SK-N-SH (cell line): ENCODE measurements around the gene ITGB8. TPM values are rescaled to one million over a fixed set of nuclear protein-coding genes. Genes with fewer than 3 reads are reported as not detected.
A peak's percentile ranks its signal among the peaks of the same experiment; 100 is the strongest.

Source experiments
- CTCF ChIA-PET: fragments of 300-600, 350-600 bp; formaldehyde crosslinking; extraction: SDS; loops from one replicate; lab custom pipeline; 2021; lab: Yijun Ruan, JAX
- POLR2A ChIA-PET: fragments of 350-600 bp; sonication (Branson Sonifier 250); formaldehyde crosslinking; extraction: SDS; loops from one replicate; lab custom pipeline; 2020; ENCODE audit warnings: antibody characterized with exemption, inconsistent platforms; lab: Yijun Ruan, JAX
- DNase-seq: peaks from one replicate; pipeline ENCODE4 v3.0.0; 2012
- H2AFZ ChIP-seq: fragments of 200-600 bp; sonication (generic); 2 replicates; pipeline ENCODE4 v1.8.1; 2016; ENCODE audit warnings: antibody characterized with exemption, mild to moderate bottlenecking, low read depth
- H3F3A ChIP-seq: fragments of 200-600 bp; sonication (generic); replicated peaks from 2 replicates; pipeline ENCODE3; 2016; ENCODE audit warnings: antibody characterized with exemption, mild to moderate bottlenecking; ENCODE audit not compliant: insufficient read depth
- H3K27ac ChIP-seq, 2 experiments: fragments of 200-500 bp in 1 of 2; fragments of 200-600 bp in 1 of 2; sonication (Bioruptor generic) in 1 of 2; sonication (generic), shearing (Covaris generic) in 1 of 2; 2 replicates each; pipeline versions ENCODE4 v1.5.1 to v1.6.1; 2014 to 2016; ENCODE audit warnings: low read depth in 2 of 2, inconsistent platforms in 1 of 2, low read length in 1 of 2, mild to moderate bottlenecking in 1 of 2, mixed read lengths in 1 of 2
- H3K27me3 ChIP-seq: fragments of 200-600 bp; sonication (generic), shearing (Covaris generic); 2 replicates; pipeline ENCODE4 v1.6.1; 2016; ENCODE audit warnings: mixed run types; ENCODE audit not compliant: insufficient read depth
- H3K36me3 ChIP-seq, 2 experiments: fragments of 200-500 bp in 1 of 2; fragments of 200-600 bp in 1 of 2; sonication (Bioruptor generic) in 1 of 2; sonication (generic) in 1 of 2; replicated peaks in 1 of 2; 2 replicates each; pipeline versions ENCODE3 to v1.5.1; 2014 to 2016; ENCODE audit warnings: low read length in 1 of 2, mild to moderate bottlenecking in 1 of 2; ENCODE audit not compliant: insufficient read depth in 2 of 2, control insufficient read depth in 1 of 2
- H3K4me1 ChIP-seq, 2 experiments: fragments of 200-500 bp in 1 of 2; fragments of 200-600 bp in 1 of 2; sonication (Bioruptor generic) in 1 of 2; sonication (generic), shearing (Covaris generic) in 1 of 2; 2 replicates each; pipeline versions ENCODE4 v1.5.1 to v1.6.1; 2014 to 2016; ENCODE audit warnings: low read depth in 1 of 2, low read length in 1 of 2, mixed run types in 1 of 2; ENCODE audit not compliant: insufficient read depth in 2 of 2, control insufficient read depth in 1 of 2
- H3K4me2 ChIP-seq: fragments of 200-600 bp; sonication (generic), shearing (Covaris generic); 2 replicates; pipeline ENCODE4 v1.6.1; 2017; ENCODE audit warnings: mixed run types
- H3K4me3 ChIP-seq, 2 experiments: fragments of 200-500 bp in 1 of 2; fragments of 200-600 bp in 1 of 2; sonication (Bioruptor generic) in 1 of 2; sonication (generic), shearing (Covaris generic) in 1 of 2; 2 replicates each; pipeline versions ENCODE4 v1.5.1 to v1.8.1; 2014 to 2016; ENCODE audit warnings: low read depth in 2 of 2, inconsistent platforms in 1 of 2, low read length in 1 of 2, mild to moderate bottlenecking in 1 of 2, mixed read lengths in 1 of 2, moderate library complexity in 1 of 2
- H3K79me2 ChIP-seq: fragments of 200-600 bp; sonication (generic); 2 replicates; pipeline ENCODE4 v1.8.1; 2017; ENCODE audit warnings: mild to moderate bottlenecking; ENCODE audit not compliant: insufficient read depth
- H3K9ac ChIP-seq: fragments of 200-600 bp; sonication (generic); 2 replicates; pipeline ENCODE4 v1.6.1; 2017; ENCODE audit warnings: mixed run types
- H3K9me2 ChIP-seq: fragments of 200-600 bp; sonication (generic); 2 replicates; pipeline ENCODE4 v1.6.1; 2017; ENCODE audit warnings: mixed run types
- H3K9me3 ChIP-seq: fragments of 200-600 bp; sonication (generic); 2 replicates; pipeline ENCODE4 v1.6.1; 2017; ENCODE audit warnings: mixed run types, mild to moderate bottlenecking, moderate library complexity
- H4K20me1 ChIP-seq: fragments of 200-600 bp; sonication (generic); 2 replicates; pipeline ENCODE4 v1.6.1; 2017; ENCODE audit warnings: mild to moderate bottlenecking, mixed run types; ENCODE audit not compliant: insufficient read depth
- CHD2 ChIP-seq: fragments of 150-350 bp; IDR thresholded peaks from 2 replicates; pipeline ENCODE4 v1.6.1; 2018; ENCODE audit warnings: low read length; ENCODE audit not compliant: partially characterized antibody
- CTCF ChIP-seq: fragments of 200-600 bp; sonication (generic); IDR thresholded peaks from 2 replicates; pipeline ENCODE4 v1.6.1; 2017; ENCODE audit warnings: antibody characterized with exemption, mild to moderate bottlenecking, moderate library complexity
- ELF1 ChIP-seq: IDR thresholded peaks from 2 replicates; pipeline ENCODE4 v1.4.0; 2012
- EP300 ChIP-seq, 2 experiments: IDR thresholded peaks; 2 replicates each; pipeline versions ENCODE4 v1.4.0 to v1.6.1; 2012; ENCODE audit warnings: borderline replicate concordance in 1 of 2, low read depth in 1 of 2, low read length in 1 of 2
- EZH2phosphoT487 ChIP-seq: fragments of 200-600 bp; sonication (generic); IDR thresholded peaks from 2 replicates; pipeline ENCODE4 v1.6.1; 2017; ENCODE audit warnings: low read depth, mixed run types, mild to moderate bottlenecking, antibody characterized with exemption, moderate library complexity, borderline replicate concordance
- FOSL2 ChIP-seq: IDR thresholded peaks from 2 replicates; pipeline ENCODE4 v1.4.0; 2012; ENCODE audit warnings: low read depth, mild to moderate bottlenecking, moderate library complexity, borderline replicate concordance
- FOXM1 ChIP-seq: IDR thresholded peaks from 2 replicates; pipeline ENCODE4 v1.4.0; 2012; ENCODE audit warnings: low read depth, mild to moderate bottlenecking
- GABPA ChIP-seq: IDR thresholded peaks from 2 replicates; pipeline ENCODE4 v1.4.0; 2012; ENCODE audit warnings: low read depth, mild to moderate bottlenecking
- GATA2 ChIP-seq: sonication (generic); formaldehyde crosslinking; IDR thresholded peaks from 2 replicates; pipeline ENCODE4 v1.5.0; 2020; ENCODE audit warnings: mild to moderate bottlenecking, missing genetic modification reagents
- JUND ChIP-seq: IDR thresholded peaks from 2 replicates; pipeline ENCODE4 v1.4.0; 2012
- NFIC ChIP-seq: IDR thresholded peaks from 2 replicates; pipeline ENCODE4 v1.4.0; 2012; ENCODE audit warnings: borderline replicate concordance
- NRF1 ChIP-seq: IDR thresholded peaks from 2 replicates; pipeline ENCODE4 v1.6.1; 2012; ENCODE audit warnings: low read depth, mild to moderate bottlenecking, low read length
- POLR2AphosphoS5 ChIP-seq: IDR thresholded peaks from 2 replicates; pipeline ENCODE4 v1.6.1; 2012; ENCODE audit warnings: low read depth, low read length
- RCOR1 ChIP-seq: fragments of 150-350 bp; IDR thresholded peaks from 2 replicates; pipeline ENCODE4 v1.6.1; 2017; ENCODE audit warnings: antibody characterized with exemption, low read length
- REST ChIP-seq: IDR thresholded peaks from 2 replicates; pipeline ENCODE4 v1.6.1; 2012; ENCODE audit warnings: mild to moderate bottlenecking, low read depth, low read length, moderate library complexity
- RFX5 ChIP-seq: IDR thresholded peaks from 2 replicates; pipeline ENCODE4 v1.6.1; 2012; ENCODE audit warnings: mild to moderate bottlenecking, improper control_type of control experiment, low read length
- SIN3A ChIP-seq: IDR thresholded peaks from 2 replicates; pipeline ENCODE4 v1.6.1; 2012; ENCODE audit warnings: low read depth, mild to moderate bottlenecking, low read length, moderate library complexity, borderline replicate concordance
- TAF1 ChIP-seq: IDR thresholded peaks from 2 replicates; pipeline ENCODE4 v1.6.1; 2012; ENCODE audit warnings: low read depth, mild to moderate bottlenecking, low read length, moderate library complexity, borderline replicate concordance
- TCF12 ChIP-seq: IDR thresholded peaks from 2 replicates; pipeline ENCODE4 v1.4.0; 2012
- TEAD4 ChIP-seq: IDR thresholded peaks from 2 replicates; pipeline ENCODE4 v1.4.0; 2012; ENCODE audit warnings: mild to moderate bottlenecking, borderline replicate concordance; ENCODE audit not compliant: insufficient read depth
- USF2 ChIP-seq: fragments of 150-350 bp; IDR thresholded peaks from 2 replicates; pipeline ENCODE4 v1.6.1; 2017; ENCODE audit warnings: antibody characterized with exemption, low read length, low read depth, borderline replicate concordance
- YY1 ChIP-seq: IDR thresholded peaks from 2 replicates; pipeline ENCODE4 v1.4.0; 2012; ENCODE audit warnings: low read depth, mild to moderate bottlenecking
- WGBS: methylation state at CpG from one replicate; pipeline ENCODE4 v1.1.6; 2017; ENCODE audit warnings: low lambda C conversion rate; 5-methylcytosine and 5-hydroxymethylcytosine counted together
- polyA plus RNA-seq, 3 experiments: library from polyadenylated mRNA; depleted of rRNA; stranded (reverse); fragments of >200 nt; gene quantifications; 2 replicates each; pipeline ENCODE4 v1.2.3, GENCODE V29; 2012
- TF ChIP-seq, protein P1 (sequence below): IDR thresholded peaks from 2 replicates; pipeline ENCODE4; 2012
- TF ChIP-seq, protein P2 (sequence below): IDR thresholded peaks from 2 replicates; pipeline ENCODE4 v1.4.0; 2012; ENCODE audit warnings: low read depth, borderline replicate concordance
- TF ChIP-seq, protein P3 (sequence below): fragments of 150-350 bp; IDR thresholded peaks from 2 replicates; pipeline ENCODE4 v1.6.1; 2016; ENCODE audit warnings: mild to moderate bottlenecking, low read depth, low read length

ITGB8 gene
- polyA plus RNA-seq, 1 of the 3 experiments (the other 2 are of a cell fraction), result 0.62 TPM

- Histone ChIP-seq H3K4me1 (peaks cover 0 to 10% of the 10 kb centered on the region in 2 experiments; a peak in 3 of 4 replicates), H3K79me2 (no peaks in the 10 kb centered on the region), H3F3A (peaks cover 25% of the 10 kb centered on the region), H2AFZ (no peak overlapping the region), H3K9me2 (no peaks in the 10 kb centered on the region), H3K9ac (no peak overlapping the region), H3K36me3 (no peaks in the 10 kb centered on the region), H3K9me3 (no peaks in the 10 kb centered on the region), H3K4me3 (no peak overlapping the region), H3K4me2 (no peak overlapping the region), H3K27ac (peak overlapping the region in 1 of 2 experiments; percentile 21; a peak in 2 of 4 replicates), H3K27me3 (no peaks in the 10 kb centered on the region), H4K20me1 (no peaks in the 10 kb centered on the region)
- 53% methylated on average over 1 of the region's 1 CpG for WGBS
- CTCF ChIA-PET, result interaction anchor here (0.7 to 3.0 kb wide), 3 partner anchors 16 to 271 kb away, joined by 3 to 21 read pairs (median 4); no protein-coding TSS in a partner anchor
- POLR2A ChIA-PET, result no interaction called here
- no peak for DNase-seq
- TF ChIP-seq ELF1 (no peak), FOXM1 (no peak), USF2 (no peak), POLR2AphosphoS5 (no peak), CTCF (no peak), SIN3A (no peak), FOSL2 (peak; percentile 72), EZH2phosphoT487 (no peak), NFIC (peak; percentile 77), RFX5 (no peak), NRF1 (no peak), JUND (peak; percentile 73), REST (no peak), EP300 (IDR thresholded peaks at IDR 0.05; ENCODE audit: borderline replicate concordance in 1 of 2, low read depth in 1 of 2, low read length in 1 of 2) (peak in 1 of 2 experiments; percentile 26; a peak in 1 of 4 replicates), GATA2 (CRISPR knock-in tag) (no peak), TEAD4 (no peak), YY1 (no peak), GABPA (no peak), TCF12 (peak; percentile 66), TAF1 (no peak), CHD2 (no peak), RCOR1 (no peak)
- TF ChIP-seq, protein P1, sequence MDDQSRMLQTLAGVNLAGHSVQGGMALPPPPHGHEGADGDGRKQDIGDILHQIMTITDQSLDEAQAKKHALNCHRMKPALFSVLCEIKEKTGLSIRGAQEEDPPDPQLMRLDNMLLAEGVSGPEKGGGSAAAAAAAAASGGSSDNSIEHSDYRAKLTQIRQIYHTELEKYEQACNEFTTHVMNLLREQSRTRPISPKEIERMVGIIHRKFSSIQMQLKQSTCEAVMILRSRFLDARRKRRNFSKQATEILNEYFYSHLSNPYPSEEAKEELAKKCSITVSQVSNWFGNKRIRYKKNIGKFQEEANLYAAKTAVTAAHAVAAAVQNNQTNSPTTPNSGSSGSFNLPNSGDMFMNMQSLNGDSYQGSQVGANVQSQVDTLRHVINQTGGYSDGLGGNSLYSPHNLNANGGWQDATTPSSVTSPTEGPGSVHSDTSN, result peak; percentile 84
- TF ChIP-seq, protein P2, sequence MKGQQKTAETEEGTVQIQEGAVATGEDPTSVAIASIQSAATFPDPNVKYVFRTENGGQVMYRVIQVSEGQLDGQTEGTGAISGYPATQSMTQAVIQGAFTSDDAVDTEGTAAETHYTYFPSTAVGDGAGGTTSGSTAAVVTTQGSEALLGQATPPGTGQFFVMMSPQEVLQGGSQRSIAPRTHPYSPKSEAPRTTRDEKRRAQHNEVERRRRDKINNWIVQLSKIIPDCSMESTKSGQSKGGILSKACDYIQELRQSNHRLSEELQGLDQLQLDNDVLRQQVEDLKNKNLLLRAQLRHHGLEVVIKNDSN, result no peak
- TF ChIP-seq, protein P3, sequence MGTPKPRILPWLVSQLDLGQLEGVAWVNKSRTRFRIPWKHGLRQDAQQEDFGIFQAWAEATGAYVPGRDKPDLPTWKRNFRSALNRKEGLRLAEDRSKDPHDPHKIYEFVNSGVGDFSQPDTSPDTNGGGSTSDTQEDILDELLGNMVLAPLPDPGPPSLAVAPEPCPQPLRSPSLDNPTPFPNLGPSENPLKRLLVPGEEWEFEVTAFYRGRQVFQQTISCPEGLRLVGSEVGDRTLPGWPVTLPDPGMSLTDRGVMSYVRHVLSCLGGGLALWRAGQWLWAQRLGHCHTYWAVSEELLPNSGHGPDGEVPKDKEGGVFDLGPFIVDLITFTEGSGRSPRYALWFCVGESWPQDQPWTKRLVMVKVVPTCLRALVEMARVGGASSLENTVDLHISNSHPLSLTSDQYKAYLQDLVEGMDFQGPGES, result no peak
Measured at GRCh38 chr7:20327055-20327454, 3.6 kb upstream of the ITGB8 start.
